ENCODE results near the gene ZNF473.
"Not testable (repeated sequence)": the region's sequence is repeated elsewhere in the genome, so short reads cannot be mapped to it uniquely, and the experiment has no call there.

ZNF473 gene

GRCh38 chr19:50044922-50045321 is 19.1 kb downstream of the ZNF473 start:
- no peak for DNase-seq (ENCODE audit: low read depth, low spot score)
- ChIA-PET CTCF (no interaction called here), POLR2A (no interaction called here)
- TF ChIP-seq, protein P1, sequence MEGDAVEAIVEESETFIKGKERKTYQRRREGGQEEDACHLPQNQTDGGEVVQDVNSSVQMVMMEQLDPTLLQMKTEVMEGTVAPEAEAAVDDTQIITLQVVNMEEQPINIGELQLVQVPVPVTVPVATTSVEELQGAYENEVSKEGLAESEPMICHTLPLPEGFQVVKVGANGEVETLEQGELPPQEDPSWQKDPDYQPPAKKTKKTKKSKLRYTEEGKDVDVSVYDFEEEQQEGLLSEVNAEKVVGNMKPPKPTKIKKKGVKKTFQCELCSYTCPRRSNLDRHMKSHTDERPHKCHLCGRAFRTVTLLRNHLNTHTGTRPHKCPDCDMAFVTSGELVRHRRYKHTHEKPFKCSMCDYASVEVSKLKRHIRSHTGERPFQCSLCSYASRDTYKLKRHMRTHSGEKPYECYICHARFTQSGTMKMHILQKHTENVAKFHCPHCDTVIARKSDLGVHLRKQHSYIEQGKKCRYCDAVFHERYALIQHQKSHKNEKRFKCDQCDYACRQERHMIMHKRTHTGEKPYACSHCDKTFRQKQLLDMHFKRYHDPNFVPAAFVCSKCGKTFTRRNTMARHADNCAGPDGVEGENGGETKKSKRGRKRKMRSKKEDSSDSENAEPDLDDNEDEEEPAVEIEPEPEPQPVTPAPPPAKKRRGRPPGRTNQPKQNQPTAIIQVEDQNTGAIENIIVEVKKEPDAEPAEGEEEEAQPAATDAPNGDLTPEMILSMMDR (IDR thresholded peaks at IDR 0.05; ENCODE audit: insufficient read depth, low read length, missing control alignments), result no peak
- no peak overlapping the region for H3K4me3 ChIP-seq (ENCODE audit: low read depth, low read length)

DNA sequence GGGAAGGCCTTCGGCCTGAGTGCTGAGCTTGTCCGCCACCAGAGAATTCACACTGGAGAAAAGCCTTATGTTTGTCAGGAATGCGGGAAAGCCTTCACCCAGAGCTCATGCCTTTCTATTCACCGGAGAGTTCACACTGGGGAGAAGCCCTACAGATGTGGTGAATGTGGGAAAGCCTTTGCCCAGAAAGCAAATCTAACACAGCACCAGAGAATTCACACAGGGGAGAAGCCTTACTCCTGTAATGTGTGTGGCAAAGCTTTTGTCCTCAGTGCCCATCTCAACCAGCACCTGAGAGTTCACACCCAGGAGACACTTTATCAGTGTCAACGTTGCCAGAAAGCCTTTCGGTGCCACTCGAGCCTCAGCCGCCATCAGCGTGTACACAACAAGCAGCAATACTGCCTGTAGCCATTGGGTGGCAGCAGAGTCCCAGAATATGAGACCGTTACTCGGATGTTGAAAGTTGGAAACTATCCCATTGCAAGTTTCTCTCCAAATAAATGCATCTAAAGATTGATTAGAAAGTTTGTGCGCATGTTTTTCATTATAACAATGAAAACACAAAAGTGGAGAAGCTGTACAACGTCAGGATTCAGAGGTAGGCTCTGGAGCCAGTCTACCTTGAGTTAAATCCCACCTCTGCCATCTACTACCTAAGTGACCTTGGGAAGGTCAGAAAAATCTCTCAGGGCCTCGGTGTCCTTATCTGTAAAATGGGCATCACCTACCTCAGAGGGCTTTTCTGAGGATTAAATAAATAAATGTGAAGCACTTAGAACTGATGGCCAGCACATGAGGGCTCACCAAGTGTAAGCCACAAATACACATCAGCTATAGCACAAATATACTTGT is 21.1 kb downstream of the ZNF473 start:
- H3K4me3 ChIP-seq (ENCODE audit: low read depth, low read length), result no peak overlapping the region
- ChIA-PET CTCF (interaction anchor here (0.7 kb wide), 1 partner anchor 89 kb away, joined by 3 read pairs; no protein-coding TSS in a partner anchor), POLR2A (no interaction called here)
- no peak for DNase-seq (ENCODE audit: low read depth, low spot score)
- TF ChIP-seq, protein P1 (IDR thresholded peaks at IDR 0.05; ENCODE audit: insufficient read depth, low read length, missing control alignments), result peak; percentile 17

GRCh38 chr19:50047671-50048070 is 21.9 kb downstream of the ZNF473 start:
- CTCF ChIA-PET, result no interaction called here
- no peak for DNase-seq (ENCODE audit: low read depth, low spot score)
- POLR2A ChIA-PET, result no interaction called here
- TF ChIP-seq, protein P1 (IDR thresholded peaks at IDR 0.05; ENCODE audit: insufficient read depth, low read length, missing control alignments), result no peak
- no peak overlapping the region for H3K4me3 ChIP-seq (ENCODE audit: low read depth, low read length)

- H3K4me3 ChIP-seq (ENCODE audit: low read depth, low read length), result peak overlapping the region; percentile 55
- POLR2A ChIA-PET, result no interaction called here
Observed at GRCh38 chr19:50050406-50051227, 24.8 kb downstream of the ZNF473 start.

DNA sequence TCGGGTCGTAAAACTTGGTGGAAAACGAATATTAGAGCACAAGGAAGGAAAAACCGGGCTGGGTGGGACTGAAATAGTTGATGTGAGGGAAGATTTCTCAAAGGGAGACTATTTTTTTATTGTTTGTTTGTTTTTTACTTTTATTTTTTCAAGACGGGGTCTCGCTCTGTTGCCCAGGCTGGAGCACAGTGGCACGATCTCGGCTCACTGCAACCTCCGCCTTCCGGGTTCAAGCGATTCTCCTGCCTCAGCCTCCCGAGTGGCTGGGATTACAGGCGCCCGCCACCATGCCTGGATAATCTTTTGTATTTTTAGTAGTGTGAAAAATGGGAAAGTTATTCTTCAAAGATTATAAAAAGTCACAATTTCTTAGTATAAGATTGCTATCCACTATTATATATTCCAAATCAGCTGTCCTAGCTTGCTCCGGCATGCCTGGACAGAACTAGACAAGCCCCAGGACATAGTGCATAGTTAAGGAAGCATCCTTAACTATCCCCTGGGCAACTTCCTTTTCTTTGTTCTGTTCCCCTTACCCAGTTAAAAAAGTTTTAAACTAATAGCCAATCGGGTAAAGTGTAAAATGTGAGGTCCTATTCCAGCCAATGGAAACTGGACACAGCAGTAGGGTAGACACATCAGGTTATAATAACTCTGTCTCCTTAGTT is 25.6 kb downstream of the ZNF473 start:
- DNase-seq (ENCODE audit: low read depth, low spot score); CTCF ChIA-PET; POLR2A ChIA-PET: not testable (repeated sequence)
- H3K4me3 ChIP-seq (ENCODE audit: low read depth, low read length), result peak overlapping the region; percentile 55

More at GRCh38 chr19:50050406-50051227, 24.8 kb downstream of the ZNF473 start:
- CTCF ChIA-PET, result interaction anchor here (0.9 to 2.3 kb wide), 2 partner anchors 11 to 113 kb away, joined by 4 to 9 read pairs; no protein-coding TSS in a partner anchor
- TF ChIP-seq, protein P1 (IDR thresholded peaks at IDR 0.05; ENCODE audit: insufficient read depth, low read length, missing control alignments), result no peak
- DNase-seq (ENCODE audit: low read depth, low spot score), result no peak

- POLR2A ChIA-PET, result no interaction called here
- CTCF ChIA-PET, result no interaction called here
- no peak for DNase-seq (ENCODE audit: low read depth, low spot score)
- no peak overlapping the region for H3K4me3 ChIP-seq (ENCODE audit: low read depth, low read length)
- TF ChIP-seq, protein P1 (IDR thresholded peaks at IDR 0.05; ENCODE audit: insufficient read depth, low read length, missing control alignments), result no peak
Observed at GRCh38 chr19:50051964-50052363, 26.2 kb downstream of the ZNF473 start.
